ENCODE measurements around the gene HTT.

GRCh38 chr4:3106339-3107186 is 32.1 kb downstream of the HTT start:
- TF ChIP-seq POLR2A (IDR thresholded peaks at IDR 0.05; ENCODE audit: low read length) (no peak), GATA1 (IDR thresholded peaks at IDR 0.05; ENCODE audit: low read depth, low read length) (no peak)
